ENCODE results near the gene PDGFRA. TPM values are rescaled to one million over a fixed set of nuclear protein-coding genes. Genes with fewer than 3 reads are reported as not detected.
"Not testable (repeated sequence)": the region's sequence is repeated elsewhere in the genome, so short reads cannot be mapped to it uniquely, and the experiment has no call there.

The PDGFRA gene
- total RNA-seq, 6 experiments from 2014 or later: 28.9 to 94.2 (median 88.3) TPM

DNA sequence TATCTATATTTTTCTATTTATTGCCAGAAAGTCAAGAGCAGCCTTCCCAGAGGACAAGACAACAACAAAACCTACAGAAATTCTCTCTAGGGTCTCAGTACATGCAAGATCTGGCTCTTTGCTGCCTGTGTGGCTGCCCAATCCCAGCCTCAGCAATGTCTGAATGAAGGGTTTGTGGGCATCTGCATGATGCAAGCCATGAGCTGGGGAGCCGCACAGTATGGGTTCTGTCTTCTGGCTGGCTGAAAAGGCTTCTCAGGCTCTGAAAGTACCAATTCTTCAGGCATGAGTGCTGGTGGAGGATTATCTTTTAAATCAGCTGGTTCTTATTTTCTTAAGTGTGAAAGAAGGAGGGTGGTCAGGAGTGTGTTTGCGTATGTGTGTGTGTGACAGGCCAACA lies 104.6 kb downstream of the PDGFRA start:
- H3K4me3 Mint-ChIP-seq: no peak overlapping the region
- no peak overlapping the region for H3K27ac Mint-ChIP-seq
- no peaks in the 10 kb centered on the region for H3K4me1 Mint-ChIP-seq (ENCODE audit: low read depth)
- TF ChIP-seq, protein P1, sequence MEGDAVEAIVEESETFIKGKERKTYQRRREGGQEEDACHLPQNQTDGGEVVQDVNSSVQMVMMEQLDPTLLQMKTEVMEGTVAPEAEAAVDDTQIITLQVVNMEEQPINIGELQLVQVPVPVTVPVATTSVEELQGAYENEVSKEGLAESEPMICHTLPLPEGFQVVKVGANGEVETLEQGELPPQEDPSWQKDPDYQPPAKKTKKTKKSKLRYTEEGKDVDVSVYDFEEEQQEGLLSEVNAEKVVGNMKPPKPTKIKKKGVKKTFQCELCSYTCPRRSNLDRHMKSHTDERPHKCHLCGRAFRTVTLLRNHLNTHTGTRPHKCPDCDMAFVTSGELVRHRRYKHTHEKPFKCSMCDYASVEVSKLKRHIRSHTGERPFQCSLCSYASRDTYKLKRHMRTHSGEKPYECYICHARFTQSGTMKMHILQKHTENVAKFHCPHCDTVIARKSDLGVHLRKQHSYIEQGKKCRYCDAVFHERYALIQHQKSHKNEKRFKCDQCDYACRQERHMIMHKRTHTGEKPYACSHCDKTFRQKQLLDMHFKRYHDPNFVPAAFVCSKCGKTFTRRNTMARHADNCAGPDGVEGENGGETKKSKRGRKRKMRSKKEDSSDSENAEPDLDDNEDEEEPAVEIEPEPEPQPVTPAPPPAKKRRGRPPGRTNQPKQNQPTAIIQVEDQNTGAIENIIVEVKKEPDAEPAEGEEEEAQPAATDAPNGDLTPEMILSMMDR (IDR thresholded peaks at IDR 0.05): no peak
- no peaks in the 10 kb centered on the region for H3K36me3 Mint-ChIP-seq (ENCODE audit: low read depth)
- no peaks in the 10 kb centered on the region for H3K9me3 Mint-ChIP-seq
- DNase-seq: no peak
- H3K27me3 Mint-ChIP-seq (ENCODE audit: insufficient read depth): peaks cover 6% of the 10 kb centered on the region

DNA sequence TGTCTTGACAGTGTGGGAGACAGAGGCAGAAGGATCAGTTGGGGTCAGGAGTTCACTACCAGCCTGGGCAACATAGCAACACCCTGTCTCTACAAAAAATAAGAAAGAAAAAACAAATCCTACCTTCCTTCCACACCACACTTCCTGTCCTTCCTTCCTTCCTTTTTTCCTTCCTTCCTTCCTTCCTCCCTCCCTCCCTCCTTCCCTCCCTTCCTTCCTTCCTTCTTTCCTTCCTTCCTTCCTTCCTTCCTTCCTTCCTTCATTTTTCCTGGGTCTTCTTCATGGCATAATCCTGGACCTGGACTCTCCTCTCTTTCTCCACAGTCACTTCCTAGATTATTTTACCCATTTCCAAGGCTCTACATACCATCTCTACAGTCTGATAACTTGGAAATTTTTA lies 105.7 kb downstream of the PDGFRA start:
- H3K4me3 Mint-ChIP-seq; H3K27ac Mint-ChIP-seq; H3K9me3 Mint-ChIP-seq; H3K27me3 Mint-ChIP-seq (ENCODE audit: insufficient read depth); DNase-seq; H3K36me3 Mint-ChIP-seq (ENCODE audit: low read depth); H3K4me1 Mint-ChIP-seq (ENCODE audit: low read depth): not testable (repeated sequence)

DNA sequence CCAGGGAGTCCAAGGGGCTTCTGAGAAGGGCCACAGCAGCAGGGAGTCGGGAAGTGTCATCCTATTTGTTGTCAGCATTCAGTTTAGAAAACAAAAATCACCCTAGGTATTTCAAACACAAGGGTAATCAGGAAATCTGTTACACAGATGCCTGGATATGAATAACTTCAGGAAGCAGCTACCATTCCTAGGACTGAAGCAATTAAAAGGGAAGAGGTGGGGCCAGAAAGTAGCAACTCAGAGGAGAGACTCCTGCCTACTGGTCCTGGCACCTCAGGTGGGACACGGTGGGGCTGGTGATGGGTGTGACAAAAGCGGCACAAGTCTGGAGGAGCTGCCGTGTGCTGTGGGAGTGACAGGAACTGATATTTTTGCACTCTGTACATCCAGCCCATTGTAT lies 107.9 kb downstream of the PDGFRA start:
- no peak overlapping the region for H3K4me3 Mint-ChIP-seq
- H3K36me3 Mint-ChIP-seq (ENCODE audit: low read depth): no peaks in the 10 kb centered on the region
- DNase-seq: no peak
- TF ChIP-seq, protein P1 (IDR thresholded peaks at IDR 0.05): no peak
- H3K4me1 Mint-ChIP-seq (ENCODE audit: low read depth): no peaks in the 10 kb centered on the region
- H3K27me3 Mint-ChIP-seq (ENCODE audit: insufficient read depth): peaks cover 9% of the 10 kb centered on the region
- no peak overlapping the region for H3K27ac Mint-ChIP-seq
- H3K9me3 Mint-ChIP-seq: no peaks in the 10 kb centered on the region

DNA sequence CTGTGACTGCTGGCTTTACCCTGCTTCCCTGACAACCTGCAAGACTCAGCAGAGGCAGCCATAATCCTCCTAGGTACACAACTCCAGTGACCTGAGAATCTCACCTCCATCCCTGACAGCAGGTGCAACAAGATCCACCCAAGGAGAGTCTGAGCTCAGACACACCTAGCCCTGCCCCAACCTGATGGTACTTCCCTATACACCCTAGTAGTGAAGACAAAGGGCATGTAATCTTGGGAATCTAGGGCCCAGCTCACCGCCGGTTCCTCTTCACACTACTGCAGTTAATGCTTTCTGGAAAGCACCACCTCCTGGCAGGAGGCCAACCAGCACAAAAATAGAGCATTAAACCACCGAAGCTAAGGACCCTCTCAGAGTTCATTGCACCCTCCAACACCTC lies 113.0 kb downstream of the PDGFRA start:
- H3K36me3 Mint-ChIP-seq (ENCODE audit: low read depth); DNase-seq; H3K9me3 Mint-ChIP-seq; H3K4me3 Mint-ChIP-seq; H3K27ac Mint-ChIP-seq; H3K4me1 Mint-ChIP-seq (ENCODE audit: low read depth): not testable (repeated sequence)
- H3K27me3 Mint-ChIP-seq (ENCODE audit: insufficient read depth): peaks cover 12% of the 10 kb centered on the region

Other genes with a start within 250 kb of the PDGFRA start
- 10 to 100 TPM; 23.5 to 30.2 (median 27.5) TPM for gene CHIC2, start 164.7 kb upstream of the PDGFRA start, total RNA-seq (2021; fragmentation: NEBNext Ultra II Directional; extraction: Animal tissue kit (Norgen Biotek cat#: 25700))
- gene GSX2, start 129.1 kb upstream of the PDGFRA start, total RNA-seq (2021; fragmentation: NEBNext Ultra II Directional; extraction: Animal tissue kit (Norgen Biotek cat#: 25700)): not detected